GM12892 (cell line): ENCODE results near the gene ZFR2.

ENCODE experiments used
- POLR2A ChIP-seq: IDR thresholded peaks from 2 replicates; pipeline ENCODE4 v1.6.1; 2011; ENCODE audit warnings: low read depth, low read length, control low read depth
- POLR2AphosphoS5 ChIP-seq: IDR thresholded peaks from 2 replicates; pipeline ENCODE4 v1.6.1; 2011; ENCODE audit warnings: low read depth, low read length, control low read depth
- TAF1 ChIP-seq: IDR thresholded peaks from 2 replicates; pipeline ENCODE4 v1.6.1; 2011; ENCODE audit warnings: low read depth, mild to moderate bottlenecking, control low read depth, low read length, borderline replicate concordance

GRCh38 chr19:3807131-3807480 lies 61.7 kb downstream of the ZFR2 start:
- no peak for TF ChIP-seq POLR2AphosphoS5
- no peak for TF ChIP-seq POLR2A
- no peak for TF ChIP-seq TAF1
